Sigmoid colon (tissue), 4 donors: Measurements from ENCODE around the gene RAB15.

Experiments used
- CTCF ChIP-seq, 4 experiments: fragments of 450-650 bp in 3 of 4; fragments of 200-600 bp in 1 of 4; IDR thresholded peaks; one replicate each; pipeline ENCODE4 v1.5.1; 2016 to 2019; ENCODE audit warnings: antibody characterized with exemption in 4 of 4, mild to moderate bottlenecking in 3 of 4, moderate library complexity in 2 of 4
- EP300 ChIP-seq, 4 donors: sonication (generic); formaldehyde crosslinking; IDR thresholded peaks; one replicate each; pipeline ENCODE4 v1.6.1; 2017; ENCODE audit warnings: antibody characterized with exemption in 4 of 4
- POLR2A ChIP-seq, 2 donors: fragments of 450-650 bp; IDR thresholded peaks; one replicate each; pipeline ENCODE4 v1.6.1; 2016; ENCODE audit warnings: antibody characterized with exemption in 2 of 2, mild to moderate bottlenecking in 2 of 2, moderate library complexity in 2 of 2
- POLR2AphosphoS5 ChIP-seq, 4 donors: sonication (generic); formaldehyde crosslinking; IDR thresholded peaks; one replicate each; pipeline ENCODE4 v1.6.1; 2017; ENCODE audit warnings: antibody characterized with exemption in 4 of 4

- TF ChIP-seq CTCF (IDR thresholded peaks at IDR 0.05) (no peak), POLR2A (IDR thresholded peaks at IDR 0.05) (no peak), POLR2AphosphoS5 (IDR thresholded peaks at IDR 0.05) (no peak), EP300 (IDR thresholded peaks at IDR 0.05) (no peak)
Observed at GRCh38 chr14:64966976-64967375, 5.2 kb downstream of the RAB15 start.
